DND-41 (cell line): Measurements from ENCODE around the gene ERGIC1.

Experiments
- CTCF ChIP-seq: IDR thresholded peaks from 2 replicates; pipeline ENCODE4 v1.5.1; 2012; ENCODE audit warnings: borderline replicate concordance, low read length, moderate library complexity, mild to moderate bottlenecking; ENCODE audit not compliant: poor library complexity, severe bottlenecking; ENCODE audit errors: extremely low read depth
- EZH2 ChIP-seq: IDR thresholded peaks from 3 replicates; pipeline ENCODE4 v1.6.1; 2012; ENCODE audit warnings: borderline replicate concordance, low read depth, mild to moderate bottlenecking, moderate library complexity, low read length, inconsistent platforms; ENCODE audit not compliant: severe bottlenecking

GRCh38 chr5:172795318-172795977 lies 38.6 kb upstream of the ERGIC1 start:
- TF ChIP-seq CTCF (no peak), EZH2 (no peak)
